H1 (cell line): ENCODE measurements around the gene CD200R1L.

Source experiments
- CBX8 ChIP-seq: fragments of 300-800, 300-1000 bp; sonication (generic); IDR thresholded peaks from 2 replicates; pipeline ENCODE4 v1.7.1; 2016; ENCODE audit warnings: low read depth, low read length, borderline replicate concordance
- GTF2F1 ChIP-seq: IDR thresholded peaks from 2 replicates; pipeline ENCODE4 v1.6.1; 2012; ENCODE audit warnings: low read depth, low read length, improper control_type of control experiment, borderline replicate concordance
- POLR2A ChIP-seq, 2 experiments: IDR thresholded peaks; 1 replicate in 1 of 2; 2 replicates in 1 of 2; pipeline ENCODE4 v1.6.1; 2011; ENCODE audit warnings: low read depth in 2 of 2, low read length in 2 of 2, mild to moderate bottlenecking in 2 of 2; ENCODE audit errors: control extremely low read depth in 1 of 2
- ZNF274 ChIP-seq: IDR thresholded peaks from 2 replicates; pipeline ENCODE4 v1.7.0; 2012; ENCODE audit warnings: low read length, borderline replicate concordance; ENCODE audit errors: extremely low read depth
- TF ChIP-seq, protein P1 (sequence below), 3 experiments: IDR thresholded peaks; 1 replicate in 2 of 3; 2 replicates in 1 of 3; pipeline versions ENCODE4 v1.5.1 to v1.6.1; 2011; ENCODE audit warnings: low read length in 3 of 3, mild to moderate bottlenecking in 3 of 3, inconsistent platforms in 2 of 3, low read depth in 1 of 3, moderate library complexity in 1 of 3; ENCODE audit not compliant: insufficient read depth in 1 of 3; ENCODE audit errors: control extremely low read depth in 1 of 3
- TF ChIP-seq, protein P2 (sequence below): fragments of 300-600 bp; sonication (generic); IDR thresholded peaks from 2 replicates; pipeline ENCODE4 v1.7.1; 2012; ENCODE audit warnings: low read length, moderate library complexity, mild to moderate bottlenecking, inconsistent platforms; ENCODE audit not compliant: insufficient replicate concordance
- TF ChIP-seq, protein P3 (sequence below): IDR thresholded peaks from 2 replicates; pipeline ENCODE4 v1.6.1; 2011; ENCODE audit warnings: low read depth, mild to moderate bottlenecking, low read length; ENCODE audit not compliant: insufficient read depth

GRCh38 chr3:112793326-112794081 lies 53.2 kb downstream of the CD200R1L start:
- TF ChIP-seq, protein P1, sequence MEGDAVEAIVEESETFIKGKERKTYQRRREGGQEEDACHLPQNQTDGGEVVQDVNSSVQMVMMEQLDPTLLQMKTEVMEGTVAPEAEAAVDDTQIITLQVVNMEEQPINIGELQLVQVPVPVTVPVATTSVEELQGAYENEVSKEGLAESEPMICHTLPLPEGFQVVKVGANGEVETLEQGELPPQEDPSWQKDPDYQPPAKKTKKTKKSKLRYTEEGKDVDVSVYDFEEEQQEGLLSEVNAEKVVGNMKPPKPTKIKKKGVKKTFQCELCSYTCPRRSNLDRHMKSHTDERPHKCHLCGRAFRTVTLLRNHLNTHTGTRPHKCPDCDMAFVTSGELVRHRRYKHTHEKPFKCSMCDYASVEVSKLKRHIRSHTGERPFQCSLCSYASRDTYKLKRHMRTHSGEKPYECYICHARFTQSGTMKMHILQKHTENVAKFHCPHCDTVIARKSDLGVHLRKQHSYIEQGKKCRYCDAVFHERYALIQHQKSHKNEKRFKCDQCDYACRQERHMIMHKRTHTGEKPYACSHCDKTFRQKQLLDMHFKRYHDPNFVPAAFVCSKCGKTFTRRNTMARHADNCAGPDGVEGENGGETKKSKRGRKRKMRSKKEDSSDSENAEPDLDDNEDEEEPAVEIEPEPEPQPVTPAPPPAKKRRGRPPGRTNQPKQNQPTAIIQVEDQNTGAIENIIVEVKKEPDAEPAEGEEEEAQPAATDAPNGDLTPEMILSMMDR (IDR thresholded peaks at IDR 0.05; ENCODE audit: control extremely low read depth in 1 of 3, insufficient read depth in 1 of 3, low read depth in 1 of 3, low read length in 3 of 3): no peak
- TF ChIP-seq POLR2A (IDR thresholded peaks at IDR 0.05; ENCODE audit: control extremely low read depth in 1 of 2, low read depth in 2 of 2, low read length in 2 of 2) (no peak), ZNF274 (no peak), CBX8 (no peak), GTF2F1 (no peak)
- TF ChIP-seq, protein P2, sequence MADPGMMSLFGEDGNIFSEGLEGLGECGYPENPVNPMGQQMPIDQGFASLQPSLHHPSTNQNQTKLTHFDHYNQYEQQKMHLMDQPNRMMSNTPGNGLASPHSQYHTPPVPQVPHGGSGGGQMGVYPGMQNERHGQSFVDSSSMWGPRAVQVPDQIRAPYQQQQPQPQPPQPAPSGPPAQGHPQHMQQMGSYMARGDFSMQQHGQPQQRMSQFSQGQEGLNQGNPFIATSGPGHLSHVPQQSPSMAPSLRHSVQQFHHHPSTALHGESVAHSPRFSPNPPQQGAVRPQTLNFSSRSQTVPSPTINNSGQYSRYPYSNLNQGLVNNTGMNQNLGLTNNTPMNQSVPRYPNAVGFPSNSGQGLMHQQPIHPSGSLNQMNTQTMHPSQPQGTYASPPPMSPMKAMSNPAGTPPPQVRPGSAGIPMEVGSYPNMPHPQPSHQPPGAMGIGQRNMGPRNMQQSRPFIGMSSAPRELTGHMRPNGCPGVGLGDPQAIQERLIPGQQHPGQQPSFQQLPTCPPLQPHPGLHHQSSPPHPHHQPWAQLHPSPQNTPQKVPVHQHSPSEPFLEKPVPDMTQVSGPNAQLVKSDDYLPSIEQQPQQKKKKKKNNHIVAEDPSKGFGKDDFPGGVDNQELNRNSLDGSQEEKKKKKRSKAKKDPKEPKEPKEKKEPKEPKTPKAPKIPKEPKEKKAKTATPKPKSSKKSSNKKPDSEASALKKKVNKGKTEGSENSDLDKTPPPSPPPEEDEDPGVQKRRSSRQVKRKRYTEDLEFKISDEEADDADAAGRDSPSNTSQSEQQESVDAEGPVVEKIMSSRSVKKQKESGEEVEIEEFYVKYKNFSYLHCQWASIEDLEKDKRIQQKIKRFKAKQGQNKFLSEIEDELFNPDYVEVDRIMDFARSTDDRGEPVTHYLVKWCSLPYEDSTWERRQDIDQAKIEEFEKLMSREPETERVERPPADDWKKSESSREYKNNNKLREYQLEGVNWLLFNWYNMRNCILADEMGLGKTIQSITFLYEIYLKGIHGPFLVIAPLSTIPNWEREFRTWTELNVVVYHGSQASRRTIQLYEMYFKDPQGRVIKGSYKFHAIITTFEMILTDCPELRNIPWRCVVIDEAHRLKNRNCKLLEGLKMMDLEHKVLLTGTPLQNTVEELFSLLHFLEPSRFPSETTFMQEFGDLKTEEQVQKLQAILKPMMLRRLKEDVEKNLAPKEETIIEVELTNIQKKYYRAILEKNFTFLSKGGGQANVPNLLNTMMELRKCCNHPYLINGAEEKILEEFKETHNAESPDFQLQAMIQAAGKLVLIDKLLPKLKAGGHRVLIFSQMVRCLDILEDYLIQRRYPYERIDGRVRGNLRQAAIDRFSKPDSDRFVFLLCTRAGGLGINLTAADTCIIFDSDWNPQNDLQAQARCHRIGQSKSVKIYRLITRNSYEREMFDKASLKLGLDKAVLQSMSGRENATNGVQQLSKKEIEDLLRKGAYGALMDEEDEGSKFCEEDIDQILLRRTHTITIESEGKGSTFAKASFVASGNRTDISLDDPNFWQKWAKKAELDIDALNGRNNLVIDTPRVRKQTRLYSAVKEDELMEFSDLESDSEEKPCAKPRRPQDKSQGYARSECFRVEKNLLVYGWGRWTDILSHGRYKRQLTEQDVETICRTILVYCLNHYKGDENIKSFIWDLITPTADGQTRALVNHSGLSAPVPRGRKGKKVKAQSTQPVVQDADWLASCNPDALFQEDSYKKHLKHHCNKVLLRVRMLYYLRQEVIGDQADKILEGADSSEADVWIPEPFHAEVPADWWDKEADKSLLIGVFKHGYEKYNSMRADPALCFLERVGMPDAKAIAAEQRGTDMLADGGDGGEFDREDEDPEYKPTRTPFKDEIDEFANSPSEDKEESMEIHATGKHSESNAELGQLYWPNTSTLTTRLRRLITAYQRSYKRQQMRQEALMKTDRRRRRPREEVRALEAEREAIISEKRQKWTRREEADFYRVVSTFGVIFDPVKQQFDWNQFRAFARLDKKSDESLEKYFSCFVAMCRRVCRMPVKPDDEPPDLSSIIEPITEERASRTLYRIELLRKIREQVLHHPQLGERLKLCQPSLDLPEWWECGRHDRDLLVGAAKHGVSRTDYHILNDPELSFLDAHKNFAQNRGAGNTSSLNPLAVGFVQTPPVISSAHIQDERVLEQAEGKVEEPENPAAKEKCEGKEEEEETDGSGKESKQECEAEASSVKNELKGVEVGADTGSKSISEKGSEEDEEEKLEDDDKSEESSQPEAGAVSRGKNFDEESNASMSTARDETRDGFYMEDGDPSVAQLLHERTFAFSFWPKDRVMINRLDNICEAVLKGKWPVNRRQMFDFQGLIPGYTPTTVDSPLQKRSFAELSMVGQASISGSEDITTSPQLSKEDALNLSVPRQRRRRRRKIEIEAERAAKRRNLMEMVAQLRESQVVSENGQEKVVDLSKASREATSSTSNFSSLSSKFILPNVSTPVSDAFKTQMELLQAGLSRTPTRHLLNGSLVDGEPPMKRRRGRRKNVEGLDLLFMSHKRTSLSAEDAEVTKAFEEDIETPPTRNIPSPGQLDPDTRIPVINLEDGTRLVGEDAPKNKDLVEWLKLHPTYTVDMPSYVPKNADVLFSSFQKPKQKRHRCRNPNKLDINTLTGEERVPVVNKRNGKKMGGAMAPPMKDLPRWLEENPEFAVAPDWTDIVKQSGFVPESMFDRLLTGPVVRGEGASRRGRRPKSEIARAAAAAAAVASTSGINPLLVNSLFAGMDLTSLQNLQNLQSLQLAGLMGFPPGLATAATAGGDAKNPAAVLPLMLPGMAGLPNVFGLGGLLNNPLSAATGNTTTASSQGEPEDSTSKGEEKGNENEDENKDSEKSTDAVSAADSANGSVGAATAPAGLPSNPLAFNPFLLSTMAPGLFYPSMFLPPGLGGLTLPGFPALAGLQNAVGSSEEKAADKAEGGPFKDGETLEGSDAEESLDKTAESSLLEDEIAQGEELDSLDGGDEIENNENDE: no peak
- TF ChIP-seq, protein P3, sequence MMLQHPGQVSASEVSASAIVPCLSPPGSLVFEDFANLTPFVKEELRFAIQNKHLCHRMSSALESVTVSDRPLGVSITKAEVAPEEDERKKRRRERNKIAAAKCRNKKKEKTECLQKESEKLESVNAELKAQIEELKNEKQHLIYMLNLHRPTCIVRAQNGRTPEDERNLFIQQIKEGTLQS: no peak
